ENCODE results near the gene RAPGEF5.

The RAPGEF5 gene

DNA sequence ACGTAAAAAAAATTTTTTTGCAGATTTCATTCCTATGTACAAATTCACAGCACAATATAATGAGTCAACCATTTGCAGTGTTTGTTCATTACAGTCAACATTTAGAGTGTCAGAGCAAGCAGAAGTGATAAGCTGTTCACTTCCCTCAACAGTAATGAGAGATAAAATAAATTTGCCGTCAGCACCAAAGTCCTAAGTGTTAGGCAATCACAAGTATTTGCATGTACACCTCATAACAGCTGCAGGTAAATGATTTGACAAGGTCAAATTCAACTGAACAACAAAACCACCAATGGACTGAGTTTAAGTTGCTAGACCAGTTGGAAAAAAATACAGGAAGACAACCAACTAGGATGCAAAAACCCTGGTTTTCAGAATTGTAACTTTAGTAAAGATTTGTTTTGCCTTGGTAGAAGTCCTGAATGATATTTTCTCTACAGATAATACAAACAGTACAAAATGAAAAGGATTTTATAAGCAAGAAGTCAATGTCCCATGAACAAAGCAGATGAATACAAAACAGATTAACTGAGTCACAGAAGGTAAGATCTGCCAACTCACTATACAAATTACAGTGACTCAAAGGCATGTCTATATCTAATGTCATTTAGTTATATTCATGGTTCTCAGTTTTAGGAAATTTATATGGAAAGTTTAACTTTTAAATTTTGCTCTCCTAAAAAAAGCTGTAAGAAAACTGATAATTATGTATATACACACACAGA lies 10.4 kb downstream of the RAPGEF5 start:
- no peak for DNase-seq

DNA sequence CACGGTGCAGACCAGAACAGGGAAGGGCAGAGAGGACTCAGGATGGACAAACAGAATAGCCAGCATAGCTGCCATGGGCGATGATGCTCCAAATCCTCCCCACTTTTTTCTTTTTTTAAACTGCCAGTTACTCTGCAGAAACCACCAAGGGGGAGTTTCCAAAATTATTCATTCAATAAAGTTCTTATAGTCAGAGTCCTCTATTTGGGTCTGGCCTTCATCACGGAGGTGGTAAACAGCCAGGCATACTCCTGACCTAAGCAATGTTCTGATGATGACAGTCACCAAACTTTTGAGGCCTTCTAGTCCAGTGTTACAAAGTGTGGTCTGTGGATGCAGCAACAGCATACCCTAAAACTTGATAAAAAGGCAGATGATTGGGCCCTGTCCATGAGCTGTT lies 12.3 kb downstream of the RAPGEF5 start:
- DNase-seq = no peak

DNA sequence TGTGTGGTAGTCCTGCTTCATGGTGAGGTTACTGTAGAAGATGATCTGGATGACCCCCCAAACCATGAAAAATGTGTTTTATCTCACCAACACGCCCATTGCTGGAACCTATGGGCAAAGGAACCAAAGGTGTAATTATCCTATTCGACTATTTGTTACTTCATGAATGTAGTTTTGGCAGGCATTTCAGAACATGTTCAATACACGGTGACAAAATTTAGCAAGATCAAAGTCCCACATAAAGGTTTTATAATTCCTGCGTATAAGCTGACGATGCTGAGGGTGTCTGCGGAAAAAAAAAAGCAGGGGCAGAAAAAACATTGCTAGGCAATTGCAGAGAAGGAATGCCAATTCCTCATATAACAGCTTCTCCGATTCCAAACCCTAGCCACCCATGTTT lies 13.3 kb downstream of the RAPGEF5 start:
- no peak for DNase-seq

DNA sequence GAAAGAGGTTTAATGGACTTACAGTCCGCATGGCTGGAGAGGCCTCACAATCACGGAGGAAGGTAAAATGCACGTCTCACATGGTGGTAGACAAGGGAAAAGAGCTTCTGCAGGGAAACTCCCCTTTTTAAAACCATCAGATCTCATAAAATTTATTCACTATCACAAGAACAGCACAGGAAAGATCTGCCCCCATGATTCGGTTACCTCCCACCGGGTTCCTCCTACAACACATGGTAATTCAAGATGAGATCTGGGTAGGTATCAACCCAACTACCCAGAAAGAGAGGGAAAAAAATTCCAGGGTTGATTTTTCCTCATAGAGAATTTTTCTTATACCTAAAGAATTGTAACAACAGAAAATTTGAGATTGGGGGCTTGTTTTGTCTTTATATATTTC lies 13.9 kb downstream of the RAPGEF5 start:
- no peak for DNase-seq

DNA sequence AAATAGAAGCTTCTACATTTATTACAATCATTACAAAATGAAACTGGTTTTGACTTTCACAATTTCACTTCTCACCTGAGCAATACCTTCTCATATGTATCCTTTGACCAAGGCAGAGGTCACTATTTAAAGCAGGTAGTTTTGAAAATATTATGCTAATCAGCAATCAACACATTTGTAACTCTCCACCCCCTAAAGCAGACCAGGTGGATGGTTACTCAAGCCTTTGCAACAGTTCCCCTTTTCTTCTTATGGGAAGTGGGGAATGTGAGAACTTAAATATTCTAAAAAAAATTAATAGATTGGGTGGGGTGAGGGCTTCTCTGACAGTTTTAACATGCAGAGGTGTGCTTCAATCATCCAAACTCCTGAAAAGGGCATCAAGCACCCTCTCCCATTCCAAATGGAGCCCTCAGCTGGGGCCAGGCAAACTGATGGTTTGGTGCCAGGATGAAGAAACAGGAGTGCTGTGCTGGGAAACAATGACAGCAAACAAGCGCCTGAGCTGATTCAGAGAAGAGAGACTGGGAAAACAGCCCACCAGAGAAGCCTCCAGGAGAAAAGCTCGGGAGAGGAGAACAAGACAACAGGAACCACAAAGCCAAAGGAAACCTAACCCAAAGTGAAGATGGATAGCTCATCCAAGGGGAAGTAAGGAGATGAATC lies 17.1 kb downstream of the RAPGEF5 start:
- DNase-seq = no peak

DNA sequence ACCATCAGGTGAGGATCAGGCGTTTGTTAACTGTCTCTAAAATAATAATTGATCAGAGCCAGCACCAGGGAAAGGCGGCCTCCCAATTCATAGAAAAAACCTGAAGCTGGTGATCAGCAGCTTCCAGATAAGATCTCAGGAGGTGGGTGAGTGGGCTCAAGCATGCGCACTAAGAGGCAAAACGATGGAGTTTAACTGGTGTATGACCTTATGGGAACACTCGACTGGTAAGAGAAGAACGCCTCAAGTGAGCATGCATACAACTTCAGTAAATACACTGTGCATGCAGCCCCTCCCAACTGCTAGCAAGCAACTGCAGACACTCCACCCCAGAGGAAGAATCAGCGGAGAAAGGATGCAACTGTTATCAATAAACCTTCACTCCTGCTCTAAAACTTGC lies 18.1 kb downstream of the RAPGEF5 start:
- no peak for DNase-seq

DNA sequence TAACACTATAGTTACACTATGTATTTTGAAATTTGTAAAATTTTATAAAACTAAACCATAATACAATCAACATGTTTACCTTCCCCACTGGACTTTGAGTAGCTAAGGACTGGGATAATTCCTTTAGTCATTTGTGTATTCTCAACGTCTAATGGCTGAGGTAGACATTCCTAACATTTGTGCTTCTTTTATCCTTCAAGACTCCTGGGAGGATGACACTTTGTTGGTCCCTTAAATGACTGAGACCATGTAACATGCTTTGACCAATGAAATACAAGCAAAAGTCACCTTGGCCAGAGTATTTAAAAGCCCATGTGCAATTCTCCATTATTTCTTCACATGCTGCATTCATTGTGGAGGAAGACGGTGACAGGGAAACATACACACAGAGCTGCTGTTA lies 18.5 kb downstream of the RAPGEF5 start:
- no peak for DNase-seq

DNA sequence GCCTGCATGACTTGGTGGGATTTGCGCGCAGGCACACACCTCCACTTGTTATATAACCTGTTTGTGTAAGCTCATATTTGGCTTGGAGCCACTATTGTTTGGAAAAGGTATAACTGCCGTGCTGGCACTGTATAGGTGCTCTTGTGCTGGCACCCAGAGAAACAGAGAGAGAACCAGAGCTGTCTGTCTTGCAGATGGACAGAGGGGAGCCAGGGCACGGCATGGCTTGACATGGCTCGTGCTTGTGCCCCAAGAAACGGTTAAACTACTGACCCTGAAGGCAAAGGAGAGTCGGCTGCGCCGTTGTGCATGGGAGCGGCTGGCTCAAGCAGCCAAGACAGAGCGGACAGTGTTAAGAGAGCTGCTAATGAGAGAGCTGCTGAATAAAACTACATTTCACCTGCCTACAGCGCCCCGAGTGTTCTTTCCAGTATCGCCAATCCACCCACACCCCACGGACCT lies 23.2 kb downstream of the RAPGEF5 start:
- DNase-seq = no peak

DNA sequence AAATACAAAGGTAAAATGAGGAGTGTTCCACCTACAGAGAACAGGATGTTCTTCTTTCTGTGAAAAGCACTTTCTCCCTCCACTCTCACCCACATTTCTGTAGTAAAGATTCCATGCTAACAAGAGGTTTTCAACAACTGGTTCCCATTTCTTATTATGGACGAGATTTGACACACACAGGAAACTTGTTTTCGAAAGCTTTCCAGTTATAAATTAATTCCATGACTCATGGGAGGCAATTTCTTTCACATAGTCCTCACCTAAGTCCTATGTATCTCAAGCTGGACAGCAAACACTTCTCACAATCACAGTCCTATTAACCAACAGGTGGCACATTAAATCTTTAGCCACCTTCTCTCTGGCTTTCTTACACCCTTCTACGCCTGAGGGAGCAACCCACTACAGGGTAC lies 24.5 kb downstream of the RAPGEF5 start:
- DNase-seq = no peak

DNA sequence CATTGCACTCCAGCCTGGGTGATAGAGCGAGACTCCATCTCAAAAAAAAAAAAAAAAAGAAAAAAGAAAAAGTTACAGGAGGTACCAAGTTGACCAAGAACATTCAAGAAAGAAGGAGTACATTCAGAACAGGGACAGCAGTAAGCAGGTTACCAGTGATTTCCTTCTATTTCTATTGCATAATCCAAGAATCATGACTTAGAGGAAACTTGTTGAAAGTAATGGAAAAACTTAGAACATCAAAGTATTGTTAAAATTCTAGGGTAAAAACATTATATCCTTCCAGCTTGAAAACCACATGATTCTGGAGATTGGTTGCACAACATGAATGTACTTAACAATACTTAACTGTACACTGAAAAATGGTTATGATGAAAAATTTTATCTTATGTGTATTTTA lies 25.2 kb downstream of the RAPGEF5 start:
- no peak for DNase-seq

DNA sequence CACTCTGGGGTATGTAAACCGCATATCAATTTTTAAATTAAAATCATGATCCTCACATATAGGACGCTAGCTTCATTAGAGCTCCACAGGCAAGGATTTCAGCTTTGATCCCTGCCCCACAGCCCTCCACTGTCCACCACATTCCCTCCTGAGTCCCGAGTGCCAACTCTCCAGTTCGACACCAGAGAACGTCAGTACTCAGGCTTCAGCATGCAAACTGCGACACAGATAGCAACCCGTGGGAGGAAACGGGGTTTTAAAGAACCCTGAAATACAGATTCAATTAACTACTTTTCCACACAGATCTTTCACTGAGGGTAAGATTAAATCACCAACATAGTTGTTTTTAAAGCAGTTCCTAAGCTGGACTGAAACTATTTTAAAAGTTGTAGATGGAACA lies 26.1 kb downstream of the RAPGEF5 start:
- DNase-seq = no peak

DNA sequence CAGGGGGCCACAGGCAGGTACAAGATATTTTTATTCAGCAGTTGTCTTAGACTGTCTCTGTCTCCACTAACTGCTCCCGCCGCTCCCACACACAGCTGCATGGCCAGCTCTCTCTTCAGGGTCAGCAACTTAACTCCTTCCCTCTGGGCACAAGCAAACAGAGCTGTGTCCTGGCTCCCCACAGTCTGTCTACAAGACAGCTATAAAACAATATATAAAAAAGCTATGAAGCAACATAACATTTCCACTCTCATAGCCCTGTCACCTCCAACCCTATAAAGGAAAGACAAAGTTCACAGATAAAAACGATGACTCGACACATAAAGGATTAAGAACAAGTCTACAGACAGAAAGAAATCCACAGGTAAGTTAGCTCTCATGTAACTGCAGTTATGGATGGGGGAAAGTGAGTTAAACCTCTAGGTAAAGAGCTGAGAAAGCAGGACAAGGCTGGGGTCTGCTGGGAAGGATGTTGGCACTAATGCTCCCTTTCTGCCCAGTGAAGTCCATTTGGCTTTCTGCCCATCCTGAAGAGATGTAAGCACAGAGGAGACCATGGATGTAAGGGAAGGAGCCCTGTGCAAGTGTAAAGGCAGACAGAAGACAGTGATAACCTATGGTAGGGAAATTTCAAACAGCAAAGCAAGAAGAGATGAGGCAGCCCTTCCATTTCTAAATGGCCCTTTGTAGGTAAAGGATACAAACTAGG lies 27.0 kb downstream of the RAPGEF5 start:
- no peak for DNase-seq

DNA sequence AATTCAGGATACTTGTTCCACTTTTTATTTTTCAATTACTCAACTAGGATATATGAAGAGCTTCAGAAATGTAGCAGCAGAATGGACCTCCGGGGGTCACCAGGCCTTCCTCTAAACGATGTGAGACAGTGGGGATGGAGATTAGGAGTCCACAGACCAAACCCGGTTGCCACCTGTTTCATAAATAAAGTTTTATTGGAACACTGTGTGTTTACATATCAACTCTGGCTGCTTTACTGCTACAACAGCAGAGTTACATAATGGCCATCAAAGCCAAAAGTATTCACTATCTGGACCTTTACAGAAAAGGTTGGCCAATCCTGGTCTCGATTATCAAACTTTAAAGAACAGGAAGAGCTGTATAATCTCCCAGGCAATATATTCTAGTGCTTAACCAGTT lies 30.8 kb downstream of the RAPGEF5 start:
- no peak for DNase-seq

DNA sequence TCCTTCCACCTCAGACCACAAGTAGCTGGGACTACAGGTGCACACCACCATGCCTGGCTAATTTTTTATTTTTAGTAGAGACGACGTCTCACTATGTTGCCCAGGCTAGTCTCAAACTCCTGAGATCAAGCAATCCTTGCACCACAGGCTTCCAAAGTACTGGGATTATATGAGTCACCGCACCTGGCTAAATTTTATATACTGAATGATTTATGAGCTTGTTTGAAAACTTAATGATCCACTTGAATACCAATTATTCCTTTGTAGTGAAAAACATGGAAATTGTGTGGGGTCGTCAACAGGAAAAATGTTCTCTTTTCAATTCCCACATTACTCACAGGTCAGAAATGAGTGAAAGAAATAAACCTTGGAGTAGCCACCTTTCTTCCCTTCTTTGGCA lies 31.3 kb downstream of the RAPGEF5 start:
- DNase-seq = no peak

DNA sequence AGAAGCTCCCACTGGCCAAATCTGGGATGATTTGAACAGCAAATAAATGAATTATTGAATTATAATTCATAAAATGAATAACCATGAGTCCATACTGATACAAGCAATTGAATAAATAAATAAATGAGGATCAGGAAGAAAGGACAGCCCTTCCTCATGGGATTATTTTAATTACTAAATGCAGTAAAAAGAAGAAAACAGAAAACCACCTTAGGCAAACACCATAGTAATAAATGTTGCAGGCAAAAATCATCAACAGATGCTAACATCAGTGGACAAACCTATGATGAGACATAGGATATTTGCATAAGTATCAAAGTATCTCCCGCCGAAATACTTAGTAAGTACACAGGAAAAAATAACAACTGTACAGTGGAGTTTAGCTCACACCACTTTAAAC lies 33.2 kb downstream of the RAPGEF5 start:
- DNase-seq = no peak

DNA sequence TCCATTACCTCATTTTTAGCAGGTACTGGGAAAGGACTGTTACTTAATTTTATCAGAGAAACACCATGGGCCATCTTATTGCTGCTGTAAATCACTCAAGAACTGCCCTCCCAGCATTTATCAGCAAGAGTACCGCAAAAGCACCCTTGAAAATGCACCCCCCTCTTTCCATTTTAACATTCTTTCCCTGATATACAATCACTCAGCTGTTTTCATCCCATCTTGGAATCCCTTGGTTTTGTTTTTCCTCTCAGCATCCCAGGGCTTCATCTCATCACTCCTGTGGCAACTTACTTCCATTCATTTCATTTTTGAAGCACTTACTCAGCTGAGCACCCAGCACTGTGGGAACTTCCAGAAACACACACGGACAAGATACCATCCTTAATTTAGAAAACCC lies 36.5 kb downstream of the RAPGEF5 start:
- no peak for DNase-seq

DNA sequence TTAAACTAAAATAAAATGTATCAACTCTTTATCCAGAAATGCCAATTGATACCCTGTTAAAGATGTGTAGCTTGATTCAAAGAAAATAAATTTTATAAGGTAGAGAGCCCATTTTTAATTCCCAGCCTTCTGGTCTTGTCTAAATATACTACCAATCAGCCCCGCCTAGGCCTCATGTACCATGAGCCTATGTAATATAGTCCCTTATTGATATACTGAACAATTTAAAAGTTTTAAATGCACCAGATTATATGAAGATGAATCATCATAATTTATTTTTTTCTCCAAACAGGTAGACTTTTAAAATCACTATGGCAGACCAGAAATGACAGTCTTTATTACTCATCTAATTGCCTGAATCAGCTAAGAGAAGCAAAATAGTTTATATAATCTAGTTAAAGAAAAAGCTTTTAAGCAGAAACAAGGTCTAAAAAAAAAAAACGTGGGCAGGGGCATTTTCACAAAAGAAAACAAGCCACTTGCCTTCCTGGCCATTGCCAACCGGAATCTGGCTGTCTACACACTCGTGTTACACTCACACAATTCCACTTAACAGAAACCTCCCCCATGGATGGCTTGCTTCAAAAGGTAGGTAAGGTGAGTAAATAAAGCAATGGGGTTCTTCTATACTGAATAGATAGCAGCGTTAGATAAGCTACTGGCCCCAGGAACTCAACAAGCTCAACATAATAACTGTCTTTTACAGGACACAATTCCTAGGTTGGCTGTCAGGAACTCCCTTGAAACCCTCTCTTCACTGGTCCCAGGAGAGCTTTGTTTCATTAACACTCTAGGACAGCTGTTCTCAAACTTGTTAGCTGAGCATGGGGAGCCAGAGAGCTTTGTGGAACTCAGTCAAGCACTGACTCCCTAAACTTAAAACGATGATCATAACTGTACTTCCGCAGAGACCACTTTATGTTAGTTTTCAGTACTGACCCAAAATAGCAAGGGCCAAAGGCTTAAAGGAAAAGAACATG lies 37.2 kb downstream of the RAPGEF5 start:
- DNase-seq = no peak

DNA sequence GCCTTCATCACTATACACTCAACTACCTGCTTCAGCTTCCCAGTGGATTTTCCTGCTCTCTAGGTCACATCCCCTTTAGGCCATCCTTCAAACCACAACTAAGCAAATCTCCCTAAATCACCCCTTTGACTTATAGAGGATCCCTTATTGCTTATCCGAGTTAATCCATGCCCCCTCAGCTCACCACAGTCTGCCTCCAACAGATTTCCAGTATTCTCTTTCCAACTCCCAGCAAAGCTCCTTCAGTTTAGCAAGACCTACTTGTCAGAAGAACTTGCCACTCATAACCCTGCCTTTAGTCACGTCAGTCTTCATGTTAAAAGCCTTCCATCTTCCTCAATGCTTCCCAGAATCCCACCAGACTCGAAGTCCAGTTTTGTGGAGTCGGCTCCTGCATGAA lies 38.6 kb downstream of the RAPGEF5 start:
- no peak for DNase-seq

DNA sequence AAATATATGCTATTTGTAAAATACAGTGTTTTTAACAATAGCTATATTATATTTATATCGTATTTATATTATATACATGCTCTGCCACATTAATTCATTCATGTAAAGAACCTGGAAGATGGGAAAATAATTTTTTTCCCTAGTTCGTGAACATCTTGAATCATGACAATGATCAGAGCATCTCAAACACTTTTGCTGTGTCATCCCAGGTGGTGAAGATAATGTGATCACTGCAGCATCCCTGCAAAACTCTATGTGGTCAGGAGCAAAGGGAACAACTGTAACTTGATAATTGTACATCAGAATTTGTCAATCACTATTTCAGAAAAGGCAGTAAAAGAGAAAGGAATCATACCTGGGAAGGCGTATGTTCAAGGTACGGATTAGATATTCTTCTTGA lies 39.3 kb downstream of the RAPGEF5 start:
- no peak for DNase-seq

DNA sequence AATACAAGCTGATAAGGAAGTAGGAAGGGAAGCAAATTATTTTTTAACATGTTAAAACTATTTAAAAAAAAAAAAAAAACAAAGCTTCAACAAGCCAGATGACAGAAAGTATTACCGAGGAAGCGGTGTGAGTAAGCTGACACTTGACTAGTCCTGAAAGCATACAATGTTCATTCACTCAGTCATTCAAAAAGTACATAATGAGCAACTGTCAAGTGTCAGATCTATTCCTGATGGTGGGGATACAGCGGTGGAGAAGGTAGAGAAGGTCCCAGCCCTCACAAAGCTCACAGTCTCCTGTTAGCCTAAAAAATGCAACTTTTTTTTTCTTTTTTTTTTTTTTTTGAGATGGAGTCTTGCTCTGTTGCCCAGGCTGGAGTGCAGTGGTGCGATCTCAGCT lies 40.0 kb downstream of the RAPGEF5 start:
- no peak for DNase-seq

DNA sequence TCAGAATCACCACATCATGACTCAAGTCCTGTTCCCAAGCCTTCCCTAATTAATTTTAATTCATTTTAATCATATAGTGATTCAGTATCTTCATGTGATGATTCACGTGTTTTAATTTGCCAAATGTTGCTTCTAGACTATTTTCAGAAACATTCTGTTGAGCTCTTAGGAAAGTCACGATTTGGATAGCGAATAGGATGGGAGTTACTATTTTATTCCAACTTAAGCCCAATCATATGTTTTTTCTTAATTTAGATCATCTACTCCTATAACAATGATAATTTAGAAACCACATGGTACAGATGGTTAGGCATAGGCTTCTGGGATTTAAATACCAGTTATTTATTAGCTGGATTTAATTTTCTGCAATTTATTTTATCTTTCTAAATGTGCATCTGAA lies 49.1 kb downstream of the RAPGEF5 start:
- DNase-seq = no peak

DNA sequence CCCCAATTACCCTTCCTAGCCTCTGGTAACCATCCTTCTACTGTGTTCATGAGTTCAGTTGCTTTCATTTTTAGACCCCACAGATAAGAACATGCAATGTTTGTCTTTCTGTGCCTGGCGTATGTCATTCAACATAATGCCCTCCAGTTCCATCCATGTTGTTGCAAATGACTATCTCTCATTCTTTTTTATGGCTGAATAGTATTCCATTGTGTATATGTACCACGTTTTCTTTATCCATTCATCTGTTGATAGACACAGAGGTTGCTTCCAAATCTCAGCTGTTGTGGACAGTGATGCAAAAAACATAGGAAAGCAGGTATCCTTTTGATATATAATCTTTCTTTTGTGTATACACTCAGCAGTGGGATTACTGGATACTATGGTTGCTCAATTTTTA lies 51.2 kb downstream of the RAPGEF5 start:
- no peak for DNase-seq

DNA sequence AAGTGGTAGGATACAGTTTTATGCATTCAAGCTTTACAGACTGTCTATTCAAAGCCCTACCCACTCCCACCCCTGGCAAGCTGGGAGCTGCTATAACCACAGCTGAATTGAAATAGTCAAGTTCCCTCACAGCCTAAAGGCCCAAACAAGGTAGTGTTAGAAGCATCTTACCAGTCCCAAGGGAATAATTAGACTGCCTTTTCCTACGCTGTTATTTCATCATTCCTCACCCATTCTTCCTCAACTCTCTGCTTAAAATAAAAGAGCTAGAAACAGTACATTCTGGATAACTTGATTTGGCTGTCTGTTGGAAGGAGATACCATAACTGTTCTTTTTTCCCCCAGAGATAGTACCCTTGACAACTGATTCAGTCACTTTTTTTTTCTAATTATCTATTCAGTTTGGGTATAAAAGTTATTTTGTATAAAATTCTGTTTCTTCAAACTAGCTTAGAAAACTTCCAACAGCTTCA lies 54.0 kb downstream of the RAPGEF5 start:
- no peak for DNase-seq
